HepG2 (cell line): ENCODE data around the gene RERE. TPM values are rescaled to one million over a fixed set of nuclear protein-coding genes. Genes with fewer than 3 reads are reported as not detected.

Source experiments
- GATAD2A ChIP-seq: IDR thresholded peaks from 2 replicates; pipeline ENCODE4 v1.6.1; 2016
- GTF3A ChIP-seq: sonication (generic); formaldehyde crosslinking; conservative IDR thresholded peaks from 2 replicates; pipeline ENCODE4 v1.4.0; 2020; ENCODE audit warnings: mild to moderate bottlenecking, missing genetic modification reagents
- HNF4A ChIP-seq: sonication (generic); formaldehyde crosslinking; IDR thresholded peaks from 2 replicates; pipeline ENCODE4 v1.4.0; 2020; ENCODE audit warnings: missing genetic modification reagents
- HOXA9 ChIP-seq: sonication (generic); formaldehyde crosslinking; IDR thresholded peaks from 2 replicates; pipeline ENCODE4 v1.8.1; 2022; ENCODE audit warnings: missing genetic modification reagents, mild to moderate bottlenecking, moderate library complexity, borderline replicate concordance
- KLF16 ChIP-seq, 2 experiments: sonication (generic) in 1 of 2; formaldehyde crosslinking in 1 of 2; IDR thresholded peaks; 2 replicates each; pipeline versions ENCODE4 v1.6.1 to v1.8.0; 2016 to 2023; ENCODE audit warnings: missing genetic modification reagents in 2 of 2, missing compliant biosample characterization in 1 of 2
- MED13 ChIP-seq: sonication (generic); formaldehyde crosslinking; IDR thresholded peaks from 2 replicates; pipeline ENCODE4 v1.5.0; 2020; ENCODE audit warnings: missing genetic modification reagents
- MXI1 ChIP-seq: IDR thresholded peaks from 3 replicates; pipeline ENCODE4 v1.6.1; 2012; ENCODE audit warnings: low read depth, low read length, inconsistent platforms, borderline replicate concordance
- NCOA1 ChIP-seq: sonication (generic); formaldehyde crosslinking; IDR thresholded peaks from 2 replicates; pipeline ENCODE4 v1.9.0; 2021; ENCODE audit warnings: missing genetic modification reagents
- SMAD1 ChIP-seq: sonication (generic); formaldehyde crosslinking; IDR thresholded peaks from 2 replicates; pipeline ENCODE4 v1.4.0; 2020; ENCODE audit warnings: missing genetic modification reagents, low read depth, mild to moderate bottlenecking, borderline replicate concordance
- SOX6 ChIP-seq, 2 experiments: fragments of 450-650 bp in 1 of 2; sonication (generic) in 1 of 2; formaldehyde crosslinking in 1 of 2; IDR thresholded peaks; 2 replicates each; pipeline versions ENCODE4 v1.4.0 to v1.6.1; 2017 to 2020; ENCODE audit warnings: antibody characterized with exemption in 1 of 2, mild to moderate bottlenecking in 1 of 2, missing genetic modification reagents in 1 of 2
- ZFP62 ChIP-seq: sonication (generic); formaldehyde crosslinking; IDR thresholded peaks from 2 replicates; pipeline ENCODE4 v1.4.0; 2020; ENCODE audit warnings: missing genetic modification reagents
- ZNF354B ChIP-seq: sonication (generic); formaldehyde crosslinking; IDR thresholded peaks from 2 replicates; pipeline ENCODE4 v1.8.0; 2022; ENCODE audit warnings: mild to moderate bottlenecking, missing genetic modification reagents
- ZNF564 ChIP-seq: sonication (generic); formaldehyde crosslinking; IDR thresholded peaks from 2 replicates; pipeline ENCODE4 v1.8.1; 2023; ENCODE audit warnings: mild to moderate bottlenecking, missing genetic modification reagents
- polyA plus RNA-seq, 8 experiments: library from polyadenylated mRNA; depleted of rRNA in 3 of 8; stranded (reverse) in 7 of 8; unstranded in 1 of 8; fragments of >200 nt; fragmentation: Illumina TruSeq in 4 of 8; extraction: Trizol in 4 of 8; gene quantifications; 2 replicates each; pipeline versions ENCODE4 v1.2.1 to v1.2.3, GENCODE V29; 2011 to 2016; ENCODE audit warnings: low read depth in 4 of 8, missing spikeins in 1 of 8, mixed read lengths in 1 of 8; ENCODE audit not compliant: insufficient read depth in 1 of 8
- total RNA-seq, 5 experiments: library from RNA; depleted of rRNA; stranded (reverse); fragments of >200 nt; fragmentation: Illumina TruSeq; extraction: Trizol; gene quantifications; 2 replicates each; pipeline ENCODE4 v1.2.3, GENCODE V29; 2016; ENCODE audit warnings: low read depth in 1 of 5
- TF ChIP-seq, protein P1 (sequence below): sonication (generic); formaldehyde crosslinking; IDR thresholded peaks from 2 replicates; pipeline ENCODE4 v1.4.0; 2020; ENCODE audit warnings: missing genetic modification reagents, borderline replicate concordance
- TF ChIP-seq, protein P2 (sequence below): sonication (generic); formaldehyde crosslinking; conservative IDR thresholded peaks from 2 replicates; pipeline ENCODE4 v1.4.0; 2020; ENCODE audit warnings: missing genetic modification reagents
- TF ChIP-seq, protein P3 (sequence below): sonication (generic); formaldehyde crosslinking; conservative IDR thresholded peaks from 2 replicates; pipeline ENCODE4 v1.4.0; 2020; ENCODE audit warnings: missing genetic modification reagents

The RERE gene
- total and polyA plus RNA-seq, 2 of the 13 experiments (the other 11 are each of a cell fraction or from before 2014, with no cell fraction given), result 18.3 to 21.9 TPM

DNA sequence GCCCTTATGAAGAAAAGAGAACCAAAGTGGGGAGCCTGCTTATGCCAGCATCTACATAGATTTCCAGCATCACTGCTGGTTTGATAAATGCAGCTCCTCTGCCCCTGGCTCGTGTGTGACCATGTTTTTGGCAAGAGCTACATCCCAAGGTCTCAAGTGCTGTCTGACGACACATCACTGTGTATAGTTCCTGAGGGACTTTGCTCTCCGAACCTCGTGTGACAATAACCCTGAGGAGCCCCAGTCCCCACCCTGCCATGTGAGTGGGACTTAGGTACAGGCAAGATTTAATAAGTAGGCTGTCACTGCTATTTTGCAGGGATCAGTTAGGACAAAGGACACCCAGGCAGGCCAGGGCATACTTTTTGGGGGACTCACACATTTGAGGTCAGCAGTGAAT lies 28.8 kb upstream of the RERE start (continued):
- TF ChIP-seq NCOA1 (CRISPR knock-in tag) (no peak), GATAD2A (CRISPR knock-in tag) (peak; percentile 38; the same call in 1 of the 2 replicates), MXI1 (peak; percentile 35; the same call in 1 of the 3 replicates), ZFP62 (no peak), KLF16 (CRISPR knock-in tag; IDR thresholded peaks at IDR 0.05) (no peak), ZNF354B (CRISPR knock-in tag) (no peak), SOX6 (IDR thresholded peaks at IDR 0.05) (no peak), SOX6 (CRISPR knock-in tag; IDR thresholded peaks at IDR 0.05) (no peak), ZNF564 (CRISPR knock-in tag) (no peak), SMAD1 (CRISPR knock-in tag) (no peak), HOXA9 (no peak), GTF3A (CRISPR knock-in tag) (no peak), MED13 (CRISPR knock-in tag) (no peak), HNF4A (CRISPR knock-in tag) (peak; percentile 65)
- TF ChIP-seq, protein P1, sequence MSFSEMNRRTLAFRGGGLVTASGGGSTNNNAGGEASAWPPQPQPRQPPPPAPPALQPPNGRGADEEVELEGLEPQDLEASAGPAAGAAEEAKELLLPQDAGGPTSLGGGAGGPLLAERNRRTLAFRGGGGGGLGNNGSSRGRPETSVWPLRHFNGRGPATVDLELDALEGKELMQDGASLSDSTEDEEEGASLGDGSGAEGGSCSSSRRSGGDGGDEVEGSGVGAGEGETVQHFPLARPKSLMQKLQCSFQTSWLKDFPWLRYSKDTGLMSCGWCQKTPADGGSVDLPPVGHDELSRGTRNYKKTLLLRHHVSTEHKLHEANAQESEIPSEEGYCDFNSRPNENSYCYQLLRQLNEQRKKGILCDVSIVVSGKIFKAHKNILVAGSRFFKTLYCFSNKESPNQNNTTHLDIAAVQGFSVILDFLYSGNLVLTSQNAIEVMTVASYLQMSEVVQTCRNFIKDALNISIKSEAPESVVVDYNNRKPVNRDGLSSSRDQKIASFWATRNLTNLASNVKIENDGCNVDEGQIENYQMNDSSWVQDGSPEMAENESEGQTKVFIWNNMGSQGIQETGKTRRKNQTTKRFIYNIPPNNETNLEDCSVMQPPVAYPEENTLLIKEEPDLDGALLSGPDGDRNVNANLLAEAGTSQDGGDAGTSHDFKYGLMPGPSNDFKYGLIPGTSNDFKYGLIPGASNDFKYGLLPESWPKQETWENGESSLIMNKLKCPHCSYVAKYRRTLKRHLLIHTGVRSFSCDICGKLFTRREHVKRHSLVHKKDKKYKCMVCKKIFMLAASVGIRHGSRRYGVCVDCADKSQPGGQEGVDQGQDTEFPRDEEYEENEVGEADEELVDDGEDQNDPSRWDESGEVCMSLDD, result no peak
- TF ChIP-seq, protein P2, sequence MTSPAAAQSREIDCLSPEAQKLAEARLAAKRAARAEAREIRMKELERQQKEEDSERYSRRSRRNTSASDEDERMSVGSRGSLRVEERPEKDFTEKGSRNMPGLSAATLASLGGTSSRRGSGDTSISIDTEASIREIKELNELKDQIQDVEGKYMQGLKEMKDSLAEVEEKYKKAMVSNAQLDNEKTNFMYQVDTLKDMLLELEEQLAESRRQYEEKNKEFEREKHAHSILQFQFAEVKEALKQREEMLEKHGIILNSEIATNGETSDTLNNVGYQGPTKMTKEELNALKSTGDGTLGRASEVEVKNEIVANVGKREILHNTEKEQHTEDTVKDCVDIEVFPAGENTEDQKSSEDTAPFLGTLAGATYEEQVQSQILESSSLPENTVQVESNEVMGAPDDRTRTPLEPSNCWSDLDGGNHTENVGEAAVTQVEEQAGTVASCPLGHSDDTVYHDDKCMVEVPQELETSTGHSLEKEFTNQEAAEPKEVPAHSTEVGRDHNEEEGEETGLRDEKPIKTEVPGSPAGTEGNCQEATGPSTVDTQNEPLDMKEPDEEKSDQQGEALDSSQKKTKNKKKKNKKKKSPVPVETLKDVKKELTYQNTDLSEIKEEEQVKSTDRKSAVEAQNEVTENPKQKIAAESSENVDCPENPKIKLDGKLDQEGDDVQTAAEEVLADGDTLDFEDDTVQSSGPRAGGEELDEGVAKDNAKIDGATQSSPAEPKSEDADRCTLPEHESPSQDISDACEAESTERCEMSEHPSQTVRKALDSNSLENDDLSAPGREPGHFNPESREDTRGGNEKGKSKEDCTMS (CRISPR knock-in tag), result no peak
- TF ChIP-seq, protein P3, sequence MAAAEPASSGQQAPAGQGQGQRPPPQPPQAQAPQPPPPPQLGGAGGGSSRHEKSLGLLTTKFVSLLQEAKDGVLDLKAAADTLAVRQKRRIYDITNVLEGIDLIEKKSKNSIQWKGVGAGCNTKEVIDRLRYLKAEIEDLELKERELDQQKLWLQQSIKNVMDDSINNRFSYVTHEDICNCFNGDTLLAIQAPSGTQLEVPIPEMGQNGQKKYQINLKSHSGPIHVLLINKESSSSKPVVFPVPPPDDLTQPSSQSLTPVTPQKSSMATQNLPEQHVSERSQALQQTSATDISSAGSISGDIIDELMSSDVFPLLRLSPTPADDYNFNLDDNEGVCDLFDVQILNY (CRISPR knock-in tag), result no peak
